K562 (cell line): ENCODE results near the gene POR. TPM values are rescaled to one million over a fixed set of nuclear protein-coding genes. Genes with fewer than 3 reads are reported as not detected.
A peak's percentile ranks its signal among the peaks of the same experiment; 100 is the strongest.

Source experiments
- ATF7 ChIP-seq: fragments of 450-650 bp; IDR thresholded peaks from 2 replicates; pipeline ENCODE4 v1.7.1; 2014; ENCODE audit warnings: mild to moderate bottlenecking, moderate library complexity
- CEBPG ChIP-seq, 3 experiments: fragments of 200-800 bp in 1 of 3; sonication (Bioruptor generic) in 1 of 3; sonication (generic) in 1 of 3; formaldehyde crosslinking in 1 of 3; IDR thresholded peaks in 2 of 3; conservative IDR thresholded peaks in 1 of 3; 2 replicates each; pipeline versions ENCODE4 v1.6.1 to v1.8.0; 2016 to 2022; ENCODE audit warnings: missing compliant biosample characterization in 2 of 3, missing genetic modification characterization in 2 of 3, mild to moderate bottlenecking in 1 of 3, missing genetic modification reagents in 1 of 3
- HDAC2 ChIP-seq: fragments of 450-650 bp; IDR thresholded peaks from 2 replicates; pipeline ENCODE4 v1.6.1; 2016; ENCODE audit warnings: mild to moderate bottlenecking
- MTA3 ChIP-seq: fragments of 450-650 bp; formaldehyde crosslinking; IDR thresholded peaks from 2 replicates; pipeline ENCODE4 v1.6.1; 2017; ENCODE audit warnings: mild to moderate bottlenecking, borderline replicate concordance
- MYBL2 ChIP-seq, 2 experiments: fragments of 450-650 bp in 1 of 2; sonication (generic) in 1 of 2; formaldehyde crosslinking in 1 of 2; IDR thresholded peaks; 2 replicates each; pipeline versions ENCODE4 v1.6.1 to v1.8.1; 2017 to 2022; ENCODE audit warnings: borderline replicate concordance in 1 of 2, inconsistent platforms in 1 of 2, low read depth in 1 of 2, mild to moderate bottlenecking in 1 of 2, missing genetic modification reagents in 1 of 2, moderate library complexity in 1 of 2
- MYC ChIP-seq, 2 experiments: fragments of 250-450 bp in 1 of 2; sonication (Bioruptor Pico) in 1 of 2; IDR thresholded peaks; 2 replicates each; pipeline versions ENCODE4 v1.5.1 to v1.6.1; 2012 to 2021; ENCODE audit warnings: low read depth in 2 of 2, borderline replicate concordance in 1 of 2, improper control_type of control experiment in 1 of 2, low read length in 1 of 2, mild to moderate bottlenecking in 1 of 2, moderate library complexity in 1 of 2
- NFE2 ChIP-seq: IDR thresholded peaks from 2 replicates; pipeline ENCODE4 v1.6.1; 2014; ENCODE audit warnings: antibody characterized with exemption, low read depth
- PCBP1 ChIP-seq: fragments of 200-400 bp; formaldehyde crosslinking; IDR thresholded peaks from 2 replicates; pipeline ENCODE4 v1.6.1; 2018; ENCODE audit warnings: mild to moderate bottlenecking, low read depth, low read length; ENCODE audit not compliant: poor library complexity, severe bottlenecking
- PML ChIP-seq: IDR thresholded peaks from 2 replicates; pipeline ENCODE4 v1.6.1; 2012; ENCODE audit warnings: low read length, inconsistent platforms
- RNF2 ChIP-seq: sonication (generic); IDR thresholded peaks from 2 replicates; pipeline ENCODE4 v1.6.1; 2016
- SMARCA4 ChIP-seq: fragments of 450-650 bp; IDR thresholded peaks from 2 replicates; pipeline ENCODE4 v1.6.1; 2016
- SMARCE1 ChIP-seq: fragments of 450-650 bp; IDR thresholded peaks from 2 replicates; pipeline ENCODE4 v1.7.1; 2016; ENCODE audit warnings: mild to moderate bottlenecking
- SOX6 ChIP-seq: fragments of 450-650 bp; IDR thresholded peaks from 2 replicates; pipeline ENCODE4 v1.6.1; 2014; ENCODE audit warnings: mild to moderate bottlenecking
- ZFP1 ChIP-seq: fragments of 450-650 bp; formaldehyde crosslinking; IDR thresholded peaks from 2 replicates; pipeline ENCODE4 v1.4.0; 2020; ENCODE audit warnings: mild to moderate bottlenecking, mixed read lengths
- ZNF143 ChIP-seq: sonication (generic); formaldehyde crosslinking; IDR thresholded peaks from 2 replicates; pipeline ENCODE4 v1.9.0; 2022; ENCODE audit warnings: mild to moderate bottlenecking, missing genetic modification reagents
- ZNF766 ChIP-seq: fragments of 200-800 bp; sonication (Bioruptor generic); conservative IDR thresholded peaks from 2 replicates; pipeline ENCODE4 v1.6.1; 2016; ENCODE audit warnings: missing genetic modification characterization, missing compliant biosample characterization
- ZSCAN32 ChIP-seq: fragments of 450-650 bp; formaldehyde crosslinking; IDR thresholded peaks from 2 replicates; pipeline ENCODE4 v1.4.0; 2020; ENCODE audit warnings: mild to moderate bottlenecking, moderate library complexity
- polyA plus RNA-seq, 8 experiments: library from polyadenylated mRNA; depleted of rRNA in 4 of 8; stranded (reverse) in 5 of 8; unstranded in 3 of 8; fragments of >200 nt; fragmentation: Nextera tagmentation in 2 of 8; fragmentation: Illumina TruSeq in 1 of 8; extraction: Ambion mirVana in 2 of 8; extraction: Trizol in 1 of 8; gene quantifications; 2 replicates each; pipeline versions ENCODE4 v1.2.1 to v1.2.3, GENCODE V29; 2011 to 2014; ENCODE audit warnings: inconsistent platforms in 1 of 8, missing spikeins in 1 of 8
- total RNA-seq, 7 experiments: library from RNA; depleted of rRNA in 6 of 7; stranded (reverse); fragments of >200 nt in 6 of 7; fragmentation: Illumina TruSeq in 2 of 7; extraction: Trizol in 2 of 7; gene quantifications; 2 replicates each; pipeline versions ENCODE4 v1.2.1 to v1.2.3, GENCODE V29; 2011 to 2021; ENCODE audit warnings: low replicate concordance in 1 of 7
- TF ChIP-seq, protein P1 (sequence below): fragments of 450-650 bp; formaldehyde crosslinking; IDR thresholded peaks from 2 replicates; pipeline ENCODE4 v1.4.0; 2022; ENCODE audit warnings: mild to moderate bottlenecking, moderate library complexity
- TF ChIP-seq, protein P2 (sequence below), 2 experiments: fragments of 450-650 bp; IDR thresholded peaks; 2 replicates each; pipeline ENCODE4 v1.6.1; 2018; ENCODE audit warnings: mild to moderate bottlenecking in 2 of 2, low read depth in 1 of 2; ENCODE audit not compliant: partially characterized antibody in 2 of 2
- TF ChIP-seq, protein P3 (sequence below): sonication (generic); formaldehyde crosslinking; IDR thresholded peaks from 2 replicates; pipeline ENCODE4 v1.8.0; 2022; ENCODE audit warnings: mild to moderate bottlenecking, missing genetic modification reagents
- TF ChIP-seq, protein P4 (sequence below): fragments of 450-650 bp; formaldehyde crosslinking; IDR thresholded peaks from 2 replicates; pipeline ENCODE4 v1.4.0; 2020; ENCODE audit warnings: mild to moderate bottlenecking, moderate library complexity

The POR gene
- total and polyA plus RNA-seq, 9 of the 15 experiments (the other 6 are each of a cell fraction or from before 2014, with no cell fraction given) = 4.7 to 142 (median 40.8) TPM

DNA sequence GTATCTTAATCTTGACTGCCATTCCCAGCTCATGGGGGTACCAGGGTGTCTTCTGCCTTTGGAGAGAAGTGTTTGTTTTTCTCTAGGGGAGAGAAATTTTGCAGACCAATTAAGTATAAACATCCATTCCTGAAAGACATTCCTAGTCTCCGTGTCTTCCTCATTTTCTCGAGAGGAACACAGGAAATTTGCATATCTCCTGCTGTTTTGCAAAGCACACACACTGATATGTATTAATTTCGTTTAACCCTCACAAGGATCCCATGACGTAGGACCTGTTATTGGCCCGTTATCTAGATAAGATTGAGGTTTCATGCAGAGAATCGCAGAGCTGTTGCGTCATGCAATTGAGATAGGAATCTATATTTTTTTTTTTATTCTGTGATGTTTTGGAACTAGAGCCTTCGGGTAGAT lies 35.2 kb upstream of the POR start (continued):
- TF ChIP-seq MYC (IDR thresholded peaks at IDR 0.05; ENCODE audit: low read depth, low read length) (0 out of 2 replicates have a peak, but pooled peaks have one; percentile 27), MYC (CRISPR knock-in tag; IDR thresholded peaks at IDR 0.05; ENCODE audit: borderline replicate concordance, low read depth) (no peak), ZFP1 (CRISPR knock-in tag) (no peak), ZSCAN32 (CRISPR knock-in tag) (peak; percentile 88), RNF2 (0 out of 2 replicates have a peak, but pooled peaks have one; percentile 35), PCBP1 (no peak), ATF7 (peak; percentile 91), HDAC2 (peak; percentile 46; the same call in 1 of the 2 replicates), ZNF143 (CRISPR knock-in tag) (0 out of 2 replicates have a peak, but pooled peaks have one; percentile 1), SMARCE1 (peak; percentile 55; the same call in 1 of the 2 replicates), MTA3 (peak; percentile 56; the same call in 1 of the 2 replicates), SOX6 (peak; percentile 68; the same call in 1 of the 2 replicates), ZNF766 (CRISPR knock-in tag) (peak; percentile 97), PML (0 out of 2 replicates have a peak, but pooled peaks have one; percentile 19), NFE2 (peak; percentile 11; the same call in 1 of the 2 replicates), MYBL2 (IDR thresholded peaks at IDR 0.05; ENCODE audit: low read depth) (no peak), MYBL2 (CRISPR knock-in tag; IDR thresholded peaks at IDR 0.05; ENCODE audit: borderline replicate concordance) (no peak), SMARCA4 (peak; percentile 68; the same call in 1 of the 2 replicates), CEBPG (CRISPR knock-in tag; IDR thresholded peaks at IDR 0.05) (peak; percentile 81), CEBPG (tag; conservative IDR thresholded peaks at IDR 0.05 in 1 of 2, IDR thresholded peaks at IDR 0.05 in 1 of 2) (peak; percentile 96 to 98)
- TF ChIP-seq, protein P1, sequence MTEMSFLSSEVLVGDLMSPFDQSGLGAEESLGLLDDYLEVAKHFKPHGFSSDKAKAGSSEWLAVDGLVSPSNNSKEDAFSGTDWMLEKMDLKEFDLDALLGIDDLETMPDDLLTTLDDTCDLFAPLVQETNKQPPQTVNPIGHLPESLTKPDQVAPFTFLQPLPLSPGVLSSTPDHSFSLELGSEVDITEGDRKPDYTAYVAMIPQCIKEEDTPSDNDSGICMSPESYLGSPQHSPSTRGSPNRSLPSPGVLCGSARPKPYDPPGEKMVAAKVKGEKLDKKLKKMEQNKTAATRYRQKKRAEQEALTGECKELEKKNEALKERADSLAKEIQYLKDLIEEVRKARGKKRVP (CRISPR knock-in tag) = peak; percentile 90
- TF ChIP-seq, protein P2, sequence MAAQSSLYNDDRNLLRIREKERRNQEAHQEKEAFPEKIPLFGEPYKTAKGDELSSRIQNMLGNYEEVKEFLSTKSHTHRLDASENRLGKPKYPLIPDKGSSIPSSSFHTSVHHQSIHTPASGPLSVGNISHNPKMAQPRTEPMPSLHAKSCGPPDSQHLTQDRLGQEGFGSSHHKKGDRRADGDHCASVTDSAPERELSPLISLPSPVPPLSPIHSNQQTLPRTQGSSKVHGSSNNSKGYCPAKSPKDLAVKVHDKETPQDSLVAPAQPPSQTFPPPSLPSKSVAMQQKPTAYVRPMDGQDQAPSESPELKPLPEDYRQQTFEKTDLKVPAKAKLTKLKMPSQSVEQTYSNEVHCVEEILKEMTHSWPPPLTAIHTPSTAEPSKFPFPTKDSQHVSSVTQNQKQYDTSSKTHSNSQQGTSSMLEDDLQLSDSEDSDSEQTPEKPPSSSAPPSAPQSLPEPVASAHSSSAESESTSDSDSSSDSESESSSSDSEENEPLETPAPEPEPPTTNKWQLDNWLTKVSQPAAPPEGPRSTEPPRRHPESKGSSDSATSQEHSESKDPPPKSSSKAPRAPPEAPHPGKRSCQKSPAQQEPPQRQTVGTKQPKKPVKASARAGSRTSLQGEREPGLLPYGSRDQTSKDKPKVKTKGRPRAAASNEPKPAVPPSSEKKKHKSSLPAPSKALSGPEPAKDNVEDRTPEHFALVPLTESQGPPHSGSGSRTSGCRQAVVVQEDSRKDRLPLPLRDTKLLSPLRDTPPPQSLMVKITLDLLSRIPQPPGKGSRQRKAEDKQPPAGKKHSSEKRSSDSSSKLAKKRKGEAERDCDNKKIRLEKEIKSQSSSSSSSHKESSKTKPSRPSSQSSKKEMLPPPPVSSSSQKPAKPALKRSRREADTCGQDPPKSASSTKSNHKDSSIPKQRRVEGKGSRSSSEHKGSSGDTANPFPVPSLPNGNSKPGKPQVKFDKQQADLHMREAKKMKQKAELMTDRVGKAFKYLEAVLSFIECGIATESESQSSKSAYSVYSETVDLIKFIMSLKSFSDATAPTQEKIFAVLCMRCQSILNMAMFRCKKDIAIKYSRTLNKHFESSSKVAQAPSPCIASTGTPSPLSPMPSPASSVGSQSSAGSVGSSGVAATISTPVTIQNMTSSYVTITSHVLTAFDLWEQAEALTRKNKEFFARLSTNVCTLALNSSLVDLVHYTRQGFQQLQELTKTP (IDR thresholded peaks at IDR 0.05; ENCODE audit: low read depth in 1 of 2, partially characterized antibody in 2 of 2) = peak in 1 of 2 experiments; percentile 14
- TF ChIP-seq, protein P3, sequence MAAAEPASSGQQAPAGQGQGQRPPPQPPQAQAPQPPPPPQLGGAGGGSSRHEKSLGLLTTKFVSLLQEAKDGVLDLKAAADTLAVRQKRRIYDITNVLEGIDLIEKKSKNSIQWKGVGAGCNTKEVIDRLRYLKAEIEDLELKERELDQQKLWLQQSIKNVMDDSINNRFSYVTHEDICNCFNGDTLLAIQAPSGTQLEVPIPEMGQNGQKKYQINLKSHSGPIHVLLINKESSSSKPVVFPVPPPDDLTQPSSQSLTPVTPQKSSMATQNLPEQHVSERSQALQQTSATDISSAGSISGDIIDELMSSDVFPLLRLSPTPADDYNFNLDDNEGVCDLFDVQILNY = no peak
- TF ChIP-seq, protein P4, sequence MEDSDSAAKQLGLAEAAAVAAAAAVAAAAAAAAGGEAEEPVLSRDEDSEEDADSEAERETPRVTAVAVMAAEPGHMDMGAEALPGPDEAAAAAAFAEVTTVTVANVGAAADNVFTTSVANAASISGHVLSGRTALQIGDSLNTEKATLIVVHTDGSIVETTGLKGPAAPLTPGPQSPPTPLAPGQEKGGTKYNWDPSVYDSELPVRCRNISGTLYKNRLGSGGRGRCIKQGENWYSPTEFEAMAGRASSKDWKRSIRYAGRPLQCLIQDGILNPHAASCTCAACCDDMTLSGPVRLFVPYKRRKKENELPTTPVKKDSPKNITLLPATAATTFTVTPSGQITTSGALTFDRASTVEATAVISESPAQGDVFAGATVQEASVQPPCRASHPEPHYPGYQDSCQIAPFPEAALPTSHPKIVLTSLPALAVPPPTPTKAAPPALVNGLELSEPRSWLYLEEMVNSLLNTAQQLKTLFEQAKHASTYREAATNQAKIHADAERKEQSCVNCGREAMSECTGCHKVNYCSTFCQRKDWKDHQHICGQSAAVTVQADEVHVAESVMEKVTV = no peak
